Natural killer cell treated with Interleukin-12 subunit alpha and Interleukin-12 subunit beta and Interleukin-15 and Interleukin-18, amount 100 ng/mL, for 72 hours (primary cell): ENCODE measurements around the gene BRD4. TPM values are rescaled to one million over a fixed set of nuclear protein-coding genes. Genes with fewer than 3 reads are reported as not detected.

Experiments
- ATAC-seq, 2 donors: fragments of 150-1000 bp; cut with Tn5 transposase in 1 of 2; sonication (Bioruptor Pico), chemical (Tn5 transposase) in 1 of 2; 2 replicates each; pipeline ENCODE4 v1.10.0; 2021
- DNase-seq: peaks from one replicate; pipeline ENCODE4 v3.0.0; 2022; ENCODE audit warnings: low spot score
- H3K27ac Mint-ChIP-seq, 2 donors: 1 replicate in 1 of 2; 2 replicates in 1 of 2; pipeline ENCODE4 v1.8.0; 2022; ENCODE audit warnings: mixed read lengths in 2 of 2, mild to moderate bottlenecking in 1 of 2, moderate library complexity in 1 of 2
- H3K27me3 Mint-ChIP-seq, 2 donors: 1 replicate in 1 of 2; 2 replicates in 1 of 2; pipeline ENCODE4 v1.8.0; 2022; ENCODE audit warnings: mixed read lengths in 2 of 2
- H3K36me3 Mint-ChIP-seq: one replicate; pipeline ENCODE4 v1.8.0; 2022; ENCODE audit warnings: mixed read lengths
- H3K4me1 Mint-ChIP-seq, 2 donors: 1 replicate in 1 of 2; 2 replicates in 1 of 2; pipeline ENCODE4 v1.8.0; 2022; ENCODE audit warnings: low read depth in 2 of 2, mixed read lengths in 2 of 2, mild to moderate bottlenecking in 1 of 2
- H3K4me3 Mint-ChIP-seq: one replicate; pipeline ENCODE4 v1.8.0; 2022; ENCODE audit warnings: mixed read lengths
- H3K9me3 Mint-ChIP-seq: 2 replicates; pipeline ENCODE4 v1.8.0; 2022; ENCODE audit warnings: mixed read lengths
- total RNA-seq, 2 donors: library from RNA; stranded (reverse); gene quantifications; one replicate each; pipeline ENCODE4 v1.2.3, GENCODE V29; 2022

The BRD4 gene
- total RNA-seq, 2 donors from 2014 or later = 111 to 161 TPM

- peaks cover 65 to 67% of the 10 kb centered on the region in 2 donors for H3K4me1 Mint-ChIP-seq
- H3K27me3 Mint-ChIP-seq = no peaks in the 10 kb centered on the region
- no peaks in the 10 kb centered on the region for H3K9me3 Mint-ChIP-seq
- H3K4me3 Mint-ChIP-seq = peak overlapping the region; percentile 38
- peak overlapping the region; percentile 48 to 86 for H3K27ac Mint-ChIP-seq
- no peaks in the 10 kb centered on the region for H3K36me3 Mint-ChIP-seq
- peak in 1 of 2 donors; percentile 37 for ATAC-seq
- no peak for DNase-seq
These were observed 15.8 kb downstream of the BRD4 start for GRCh38 chr19:15316498-15316897.

- DNase-seq = no peak
- ATAC-seq = no peak
- no peaks in the 10 kb centered on the region for H3K9me3 Mint-ChIP-seq
- peak overlapping the region in 1 of 2 donors; percentile 72 for H3K27ac Mint-ChIP-seq
- no peaks in the 10 kb centered on the region for H3K36me3 Mint-ChIP-seq
- peaks cover 54 to 61% of the 10 kb centered on the region in 2 donors for H3K4me1 Mint-ChIP-seq
- H3K4me3 Mint-ChIP-seq = no peak overlapping the region
- no peaks in the 10 kb centered on the region for H3K27me3 Mint-ChIP-seq
These were observed 17.2 kb downstream of the BRD4 start for GRCh38 chr19:15315101-15315500.

DNA sequence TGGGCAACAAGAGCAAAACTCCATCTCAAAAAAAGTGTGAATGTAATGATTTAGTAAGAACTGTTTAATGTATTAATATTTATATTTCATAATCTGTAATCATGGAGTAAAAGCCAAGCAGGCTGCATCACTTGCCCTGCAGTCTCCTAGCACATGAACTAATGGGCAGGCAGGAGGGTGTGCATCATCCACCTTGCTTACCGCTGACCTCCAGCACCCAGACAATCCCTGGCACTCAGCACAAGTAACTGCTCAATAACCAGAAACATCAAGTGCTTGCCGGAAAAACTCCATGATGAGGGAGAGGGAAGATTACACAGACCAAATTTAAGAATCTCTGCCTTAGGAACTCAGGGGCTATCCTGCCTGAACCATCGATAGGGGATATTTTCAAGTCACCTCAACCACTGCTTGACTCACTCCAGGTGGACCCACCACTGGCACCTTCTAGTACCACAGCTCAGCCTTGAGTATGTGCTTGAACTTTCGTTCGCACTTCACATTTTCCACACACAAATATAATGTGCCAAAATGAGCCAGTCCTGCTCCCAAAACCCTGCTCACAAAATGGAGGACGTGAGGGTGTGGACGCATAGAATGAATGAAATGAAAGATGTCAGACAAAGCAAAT, 18.6 kb downstream of the BRD4 start:
- Mint-ChIP-seq H3K27ac (no peak overlapping the region), H3K4me1 (peaks cover 55 to 60% of the 10 kb centered on the region in 2 donors), H3K4me3 (no peak overlapping the region), H3K36me3 (no peaks in the 10 kb centered on the region), H3K27me3 (no peaks in the 10 kb centered on the region), H3K9me3 (no peaks in the 10 kb centered on the region)
- DNase-seq = no peak
- no peak for ATAC-seq

- Mint-ChIP-seq H3K27ac (peak overlapping the region in 1 of 2 donors; percentile 62), H3K4me1 (peaks cover 52 to 61% of the 10 kb centered on the region in 2 donors), H3K4me3 (peak overlapping the region; percentile 7), H3K36me3 (no peaks in the 10 kb centered on the region), H3K27me3 (no peaks in the 10 kb centered on the region), H3K9me3 (no peaks in the 10 kb centered on the region)
- ATAC-seq (no peak), DNase-seq (no peak)
These were observed 25.2 kb downstream of the BRD4 start for GRCh38 chr19:15307169-15307568.

DNA sequence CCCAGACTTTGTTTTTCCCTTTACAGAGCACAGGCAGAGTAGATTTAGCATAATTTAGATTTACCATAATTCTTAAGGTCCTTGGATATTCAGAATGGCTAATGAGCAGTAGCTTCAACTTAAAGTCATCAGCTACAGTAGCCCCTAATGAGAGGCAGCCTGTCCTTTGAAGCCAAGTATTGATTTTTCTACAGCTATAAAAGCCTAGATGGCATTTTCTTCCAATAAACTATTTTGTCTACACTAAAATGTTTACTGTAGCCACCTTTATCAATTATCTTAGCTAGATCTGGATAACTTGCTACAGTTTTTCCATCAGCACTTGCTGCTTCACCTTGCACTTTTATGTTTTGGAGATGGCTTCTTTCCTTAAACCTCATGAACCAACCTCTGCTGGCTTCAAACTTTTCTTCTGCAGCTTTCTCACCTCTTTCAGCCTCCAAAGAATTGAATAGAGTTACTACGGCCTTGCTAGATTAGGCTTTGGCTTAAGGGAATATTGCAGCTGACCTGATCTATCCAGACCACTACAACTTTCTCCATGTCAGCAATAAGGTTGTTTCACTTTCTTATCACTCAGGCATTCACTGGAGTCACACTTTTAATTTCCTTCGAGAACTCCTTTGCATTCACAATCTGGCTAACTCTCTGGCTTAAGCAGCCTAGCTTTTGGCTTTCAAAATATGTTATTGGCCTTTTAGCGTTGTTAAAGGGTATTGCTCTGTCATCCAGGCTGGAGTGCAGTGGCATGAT, 26.6 kb downstream of the BRD4 start:
- Mint-ChIP-seq H3K9me3 (no peaks in the 10 kb centered on the region), H3K4me3 (no peak overlapping the region), H3K4me1 (peaks cover 51 to 59% of the 10 kb centered on the region in 2 donors), H3K36me3 (no peaks in the 10 kb centered on the region), H3K27ac (peak overlapping the region in 1 of 2 donors; percentile 62), H3K27me3 (no peaks in the 10 kb centered on the region)
- no peak for DNase-seq
- ATAC-seq = no peak

DNA sequence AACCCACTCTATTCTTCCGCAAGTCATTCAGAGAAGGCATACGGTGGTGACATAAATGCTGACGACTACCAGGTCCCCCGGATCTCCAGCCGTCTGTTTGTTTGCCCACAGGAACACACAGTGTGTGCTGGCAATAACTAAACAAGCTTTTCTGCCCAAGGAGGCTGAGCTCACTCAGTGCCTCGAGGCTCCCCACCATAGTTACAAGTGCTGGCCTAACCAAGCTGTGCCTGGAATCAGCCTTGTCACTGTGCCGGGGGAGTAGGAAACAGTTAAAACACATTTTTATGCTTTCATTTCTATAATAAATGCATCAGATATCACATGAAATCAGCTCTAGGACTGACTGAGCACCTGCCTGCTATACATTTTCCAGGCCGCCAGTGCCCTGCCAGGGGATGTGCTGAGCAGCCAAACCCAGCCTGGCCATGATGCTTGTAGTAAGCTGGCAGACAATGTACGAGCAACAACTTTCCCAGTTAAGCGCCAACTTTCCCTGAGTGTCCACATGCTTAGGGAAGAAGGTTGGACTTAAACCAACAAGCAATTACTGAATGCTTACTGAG, 28.1 kb downstream of the BRD4 start:
- DNase-seq (no peak), ATAC-seq (peak in 1 of 2 donors; percentile 29)

DNA sequence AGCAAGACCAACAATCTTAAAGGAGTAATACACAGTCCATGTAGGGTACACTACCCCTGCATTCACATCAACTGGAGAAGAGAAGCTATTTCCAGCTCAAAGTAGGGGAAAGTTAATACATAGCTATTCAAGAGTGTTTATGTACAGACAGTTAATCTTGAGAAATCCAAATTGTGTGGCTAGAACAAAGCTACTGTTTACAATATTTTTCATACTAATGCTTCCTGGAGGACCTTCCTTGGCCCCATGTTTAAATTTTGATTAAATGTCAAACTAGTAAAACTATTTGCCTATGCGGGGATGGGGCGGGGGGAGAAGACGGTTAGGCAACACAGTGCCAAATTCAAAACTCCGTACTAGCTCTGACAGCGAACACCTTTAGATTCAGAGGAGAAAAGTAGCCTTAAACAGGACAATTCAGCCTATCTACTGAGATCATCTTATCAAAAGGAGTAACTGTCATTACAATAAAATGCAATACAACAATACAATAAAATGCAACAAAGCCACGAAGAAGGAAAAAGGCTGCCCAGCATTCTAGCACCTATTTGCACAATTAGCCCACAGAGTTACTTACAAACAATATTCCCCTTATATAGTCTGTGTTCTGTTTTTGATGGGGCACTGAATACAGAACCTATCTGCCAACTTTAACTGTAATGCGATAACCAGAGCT, 29.1 kb downstream of the BRD4 start:
- H3K4me3 Mint-ChIP-seq = peak overlapping the region; percentile 26
- H3K27me3 Mint-ChIP-seq = no peaks in the 10 kb centered on the region
- H3K27ac Mint-ChIP-seq = peak overlapping the region; percentile 35 to 51
- no peak for DNase-seq
- H3K4me1 Mint-ChIP-seq = peaks cover 68 to 71% of the 10 kb centered on the region in 2 donors
- ATAC-seq = no peak
- no peaks in the 10 kb centered on the region for H3K36me3 Mint-ChIP-seq
- no peaks in the 10 kb centered on the region for H3K9me3 Mint-ChIP-seq

More for the DNA sequence above, 28.1 kb downstream of the BRD4 start:
- H3K9me3 Mint-ChIP-seq = no peaks in the 10 kb centered on the region
- peak overlapping the region; percentile 35 to 51 for H3K27ac Mint-ChIP-seq
- peaks cover 58 to 63% of the 10 kb centered on the region in 2 donors for H3K4me1 Mint-ChIP-seq
- no peaks in the 10 kb centered on the region for H3K36me3 Mint-ChIP-seq
- peak overlapping the region; percentile 26 for H3K4me3 Mint-ChIP-seq
- no peaks in the 10 kb centered on the region for H3K27me3 Mint-ChIP-seq

DNA sequence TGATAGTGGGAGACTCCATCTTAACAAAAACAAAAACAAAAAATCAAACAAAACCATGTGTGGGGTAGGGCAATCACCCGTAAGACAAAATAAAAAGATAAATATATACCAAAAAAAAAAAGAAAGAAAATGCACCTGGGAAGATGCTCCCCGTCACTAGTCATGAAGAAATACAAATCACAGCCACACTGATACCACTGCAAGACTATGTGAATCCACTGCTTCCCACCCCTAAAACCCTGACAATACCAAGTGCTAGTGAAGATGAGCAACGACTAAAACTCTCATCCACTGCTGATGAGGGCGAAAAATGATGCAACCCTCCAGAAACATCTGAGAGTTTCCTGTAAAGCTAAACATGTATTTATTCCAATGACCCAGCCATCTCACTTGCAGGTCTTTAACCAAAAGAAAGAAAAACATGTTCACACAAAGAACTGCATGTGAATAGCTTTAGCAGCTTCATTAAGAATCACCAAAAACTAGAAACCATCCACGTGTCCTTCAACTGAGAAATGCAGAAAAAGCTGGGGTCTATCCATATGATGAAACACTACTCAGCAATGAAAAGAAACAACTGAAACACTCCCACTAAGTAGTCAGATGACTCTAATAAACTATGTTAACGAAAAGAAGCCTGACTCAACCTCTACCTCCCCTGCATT, 31.7 kb downstream of the BRD4 start:
- H3K27me3 Mint-ChIP-seq = no peaks in the 10 kb centered on the region
- no peak for DNase-seq
- ATAC-seq = peak; percentile 77 to 82
- H3K27ac Mint-ChIP-seq = peak overlapping the region; percentile 90 to 94
- H3K9me3 Mint-ChIP-seq = no peaks in the 10 kb centered on the region
- peaks cover 4% of the 10 kb centered on the region for H3K36me3 Mint-ChIP-seq
- peak overlapping the region; percentile 73 for H3K4me3 Mint-ChIP-seq
- H3K4me1 Mint-ChIP-seq = peaks cover 69 to 74% of the 10 kb centered on the region in 2 donors

DNA sequence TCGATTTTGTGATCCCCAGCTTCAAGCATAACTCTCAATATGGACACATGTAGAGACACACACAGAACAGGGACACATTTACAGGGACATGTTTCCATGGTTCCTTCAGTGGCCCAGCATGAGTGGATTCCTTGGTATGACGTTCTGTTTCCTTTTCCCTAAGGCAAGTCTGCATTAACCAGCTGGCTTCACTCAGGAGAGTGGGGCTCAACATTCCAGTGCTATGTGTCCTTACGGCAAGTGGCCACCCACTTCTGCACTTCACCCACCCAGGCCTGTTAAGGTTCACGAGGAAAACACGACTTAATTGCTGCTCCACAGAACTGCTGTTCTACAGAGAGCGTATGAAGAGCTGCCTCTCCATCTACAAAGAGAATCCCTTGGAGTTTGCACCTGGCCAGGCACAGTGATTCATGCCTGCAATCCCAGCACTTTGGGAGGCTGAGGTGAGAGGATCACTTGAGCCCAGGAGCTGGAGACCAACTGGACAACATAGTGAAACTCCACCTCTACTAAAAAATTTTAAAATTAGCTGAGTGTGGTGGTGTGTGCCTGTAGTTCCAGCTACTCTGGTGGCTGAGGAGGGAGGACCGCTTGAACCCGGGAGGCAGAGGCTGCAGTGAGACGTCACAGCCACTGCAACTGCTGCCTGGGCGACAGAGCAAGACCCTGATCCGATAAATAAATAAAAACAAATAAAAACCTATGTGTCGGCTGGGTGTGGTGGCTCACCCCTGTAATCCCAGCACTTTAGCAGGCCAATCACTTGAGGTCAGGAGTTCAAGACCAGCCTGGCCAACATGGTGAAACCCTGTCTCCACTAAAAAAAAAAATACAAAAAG, 32.5 kb downstream of the BRD4 start:
- H3K27ac Mint-ChIP-seq = peak overlapping the region; percentile 90 to 94
- H3K9me3 Mint-ChIP-seq = no peaks in the 10 kb centered on the region
- H3K36me3 Mint-ChIP-seq = peaks cover 4% of the 10 kb centered on the region
- no peaks in the 10 kb centered on the region for H3K27me3 Mint-ChIP-seq
- peaks cover 73 to 82% of the 10 kb centered on the region in 2 donors for H3K4me1 Mint-ChIP-seq
- peak overlapping the region; percentile 73 for H3K4me3 Mint-ChIP-seq
- ATAC-seq = no peak
- DNase-seq = no peak

GRCh38 chr19:15298847-15299567, 33.3 kb downstream of the BRD4 start:
- H3K27me3 Mint-ChIP-seq = no peaks in the 10 kb centered on the region
- H3K9me3 Mint-ChIP-seq = no peaks in the 10 kb centered on the region
- peaks cover 73 to 78% of the 10 kb centered on the region in 2 donors for H3K4me1 Mint-ChIP-seq
- H3K27ac Mint-ChIP-seq = peak overlapping the region; percentile 90 to 94
- peak overlapping the region; percentile 53 for H3K4me3 Mint-ChIP-seq
- peaks cover 4% of the 10 kb centered on the region for H3K36me3 Mint-ChIP-seq
- DNase-seq = no peak
- no peak for ATAC-seq

GRCh38 chr19:15297416-15298224, 34.7 kb downstream of the BRD4 start:
- H3K4me1 Mint-ChIP-seq = peaks cover 75 to 77% of the 10 kb centered on the region in 2 donors
- H3K27ac Mint-ChIP-seq = peak overlapping the region; percentile 69 to 88
- no peak for ATAC-seq
- H3K36me3 Mint-ChIP-seq = peaks cover 4% of the 10 kb centered on the region
- DNase-seq = peak; percentile 3
- peak overlapping the region; percentile 58 for H3K4me3 Mint-ChIP-seq
- H3K9me3 Mint-ChIP-seq = no peaks in the 10 kb centered on the region
- H3K27me3 Mint-ChIP-seq = no peaks in the 10 kb centered on the region
